Subcutaneous adipose tissue (tissue), 4 donors: ENCODE data around the gene TTK. TPM values are rescaled to one million over a fixed set of nuclear protein-coding genes. Genes with fewer than 3 reads are reported as not detected.

ENCODE experiments used
- total RNA-seq, 4 donors: library from RNA; depleted of rRNA; stranded (reverse); fragments of >200 nt; gene quantifications; one replicate each; pipeline ENCODE4 v1.1.0, GENCODE V29; 2016
- TF ChIP-seq, protein P1 (sequence below): fragments of 450-650 bp; IDR thresholded peaks from one replicate; pipeline ENCODE4 v1.5.1; 2016; ENCODE audit warnings: low read depth, mild to moderate bottlenecking, control low read depth, antibody characterized with exemption, moderate library complexity

TTK gene
- total RNA-seq, 4 donors from 2014 or later = 0.16 to 2.7 (median 1.1) TPM; not detected in 1

- TF ChIP-seq, protein P1, sequence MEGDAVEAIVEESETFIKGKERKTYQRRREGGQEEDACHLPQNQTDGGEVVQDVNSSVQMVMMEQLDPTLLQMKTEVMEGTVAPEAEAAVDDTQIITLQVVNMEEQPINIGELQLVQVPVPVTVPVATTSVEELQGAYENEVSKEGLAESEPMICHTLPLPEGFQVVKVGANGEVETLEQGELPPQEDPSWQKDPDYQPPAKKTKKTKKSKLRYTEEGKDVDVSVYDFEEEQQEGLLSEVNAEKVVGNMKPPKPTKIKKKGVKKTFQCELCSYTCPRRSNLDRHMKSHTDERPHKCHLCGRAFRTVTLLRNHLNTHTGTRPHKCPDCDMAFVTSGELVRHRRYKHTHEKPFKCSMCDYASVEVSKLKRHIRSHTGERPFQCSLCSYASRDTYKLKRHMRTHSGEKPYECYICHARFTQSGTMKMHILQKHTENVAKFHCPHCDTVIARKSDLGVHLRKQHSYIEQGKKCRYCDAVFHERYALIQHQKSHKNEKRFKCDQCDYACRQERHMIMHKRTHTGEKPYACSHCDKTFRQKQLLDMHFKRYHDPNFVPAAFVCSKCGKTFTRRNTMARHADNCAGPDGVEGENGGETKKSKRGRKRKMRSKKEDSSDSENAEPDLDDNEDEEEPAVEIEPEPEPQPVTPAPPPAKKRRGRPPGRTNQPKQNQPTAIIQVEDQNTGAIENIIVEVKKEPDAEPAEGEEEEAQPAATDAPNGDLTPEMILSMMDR = no peak
Measured at GRCh38 chr6:80021131-80021530, 16.7 kb downstream of the TTK start.

- TF ChIP-seq, protein P1 = no peak
Measured at GRCh38 chr6:80021591-80021990, 17.1 kb downstream of the TTK start.

- TF ChIP-seq, protein P1 = no peak
Measured at GRCh38 chr6:80022803-80023202, 18.4 kb downstream of the TTK start.

DNA sequence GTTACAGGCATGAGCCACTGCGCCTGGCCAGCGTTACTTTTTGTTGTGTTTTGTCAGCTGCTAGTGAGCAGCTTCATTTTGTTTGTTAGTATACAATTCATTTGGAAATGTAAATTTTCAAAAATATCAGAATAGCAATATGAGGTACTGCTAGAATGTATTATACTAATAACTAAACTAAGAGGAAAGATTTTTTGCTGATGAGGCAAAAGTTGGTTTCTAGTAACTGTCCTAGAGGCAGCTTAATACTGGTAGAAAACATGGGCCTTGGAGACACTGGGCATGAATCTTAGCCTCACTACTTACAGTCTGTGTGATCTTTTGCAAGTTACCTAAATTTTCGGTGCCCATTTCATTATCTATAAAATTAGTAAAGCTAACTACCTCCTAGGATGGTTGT lies 24.1 kb downstream of the TTK start:
- TF ChIP-seq, protein P1 = no peak

GRCh38 chr6:80029470-80029869 lies 25.0 kb downstream of the TTK start:
- TF ChIP-seq, protein P1 = no peak

DNA sequence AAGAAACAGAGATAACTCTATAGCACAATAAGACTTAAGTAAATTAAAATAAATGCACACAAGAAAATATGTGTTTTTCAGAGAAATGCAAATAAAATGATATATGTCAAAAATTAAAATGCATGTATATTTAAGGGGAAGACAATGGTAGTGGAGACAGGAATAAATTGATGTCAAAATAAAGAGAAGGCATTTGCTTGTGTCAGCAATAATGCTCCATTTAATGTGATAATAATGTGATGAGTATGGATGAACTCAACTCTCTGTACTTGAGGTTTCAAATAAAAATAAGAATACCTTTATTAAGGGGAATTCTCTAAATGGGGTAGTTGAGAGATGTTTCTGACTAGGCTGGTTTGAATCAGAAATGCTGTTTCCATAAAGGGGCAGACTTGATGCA lies 56.3 kb downstream of the TTK start:
- TF ChIP-seq, protein P1 = no peak

- TF ChIP-seq, protein P1 = no peak
Measured at GRCh38 chr6:80077067-80077466, 72.6 kb downstream of the TTK start.
